Kidney epithelial cell (primary cell): ENCODE results near the gene OR13F1. TPM values are rescaled to one million over a fixed set of nuclear protein-coding genes. Genes with fewer than 3 reads are reported as not detected.
"Not testable (repeated sequence)": the region's sequence is repeated elsewhere in the genome, so short reads cannot be mapped to it uniquely, and the experiment has no call there.

Experiments used
- DNase-seq: peaks from one replicate; pipeline ENCODE4 v3.0.0-alpha.2; 2010; ENCODE audit warnings: low read depth
- H3K27me3 ChIP-seq: 2 replicates; pipeline ENCODE4 v1.6.0; 2011; ENCODE audit warnings: low read length; ENCODE audit not compliant: control insufficient read depth, insufficient read depth
- H3K36me3 ChIP-seq: 2 replicates; pipeline ENCODE4 v1.5.1; 2011; ENCODE audit warnings: low read length; ENCODE audit not compliant: control insufficient read depth, insufficient read depth
- H3K4me3 ChIP-seq: 2 replicates; pipeline ENCODE4 v1.5.1; 2011; ENCODE audit warnings: low read depth, mild to moderate bottlenecking, control low read depth, low read length
- total RNA-seq: library from RNA; depleted of rRNA; stranded (reverse); fragments of >200 nt; gene quantifications from 2 replicates; pipeline ENCODE4 v1.2.3, GENCODE V29; 2015
- TF ChIP-seq, protein P1 (sequence below): IDR thresholded peaks from 2 replicates; pipeline ENCODE4 v1.5.1; 2011; ENCODE audit warnings: mild to moderate bottlenecking, moderate library complexity, low read length, control low read depth, inconsistent platforms; ENCODE audit not compliant: insufficient read depth, poor library complexity, severe bottlenecking

OR13F1 gene
- total RNA-seq, 1 donor from 2014 or later = not detected

GRCh38 chr9:104494808-104495207 lies 9.3 kb upstream of the OR13F1 start:
- TF ChIP-seq, protein P1, sequence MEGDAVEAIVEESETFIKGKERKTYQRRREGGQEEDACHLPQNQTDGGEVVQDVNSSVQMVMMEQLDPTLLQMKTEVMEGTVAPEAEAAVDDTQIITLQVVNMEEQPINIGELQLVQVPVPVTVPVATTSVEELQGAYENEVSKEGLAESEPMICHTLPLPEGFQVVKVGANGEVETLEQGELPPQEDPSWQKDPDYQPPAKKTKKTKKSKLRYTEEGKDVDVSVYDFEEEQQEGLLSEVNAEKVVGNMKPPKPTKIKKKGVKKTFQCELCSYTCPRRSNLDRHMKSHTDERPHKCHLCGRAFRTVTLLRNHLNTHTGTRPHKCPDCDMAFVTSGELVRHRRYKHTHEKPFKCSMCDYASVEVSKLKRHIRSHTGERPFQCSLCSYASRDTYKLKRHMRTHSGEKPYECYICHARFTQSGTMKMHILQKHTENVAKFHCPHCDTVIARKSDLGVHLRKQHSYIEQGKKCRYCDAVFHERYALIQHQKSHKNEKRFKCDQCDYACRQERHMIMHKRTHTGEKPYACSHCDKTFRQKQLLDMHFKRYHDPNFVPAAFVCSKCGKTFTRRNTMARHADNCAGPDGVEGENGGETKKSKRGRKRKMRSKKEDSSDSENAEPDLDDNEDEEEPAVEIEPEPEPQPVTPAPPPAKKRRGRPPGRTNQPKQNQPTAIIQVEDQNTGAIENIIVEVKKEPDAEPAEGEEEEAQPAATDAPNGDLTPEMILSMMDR = peak; percentile 25
- no peak overlapping the region for H3K4me3 ChIP-seq

GRCh38 chr9:104503440-104503839 lies 623 bp upstream of the OR13F1 start:
- H3K4me3 ChIP-seq = no peak overlapping the region
- TF ChIP-seq, protein P1 = no peak
- no peaks in the 10 kb centered on the region for H3K27me3 ChIP-seq
- no peak for DNase-seq
- no peaks in the 10 kb centered on the region for H3K36me3 ChIP-seq

More at GRCh38 chr9:104494808-104495207, 9.3 kb upstream of the OR13F1 start:
- H3K27me3 ChIP-seq = no peaks in the 10 kb centered on the region
- no peaks in the 10 kb centered on the region for H3K36me3 ChIP-seq
- no peak for DNase-seq

DNA sequence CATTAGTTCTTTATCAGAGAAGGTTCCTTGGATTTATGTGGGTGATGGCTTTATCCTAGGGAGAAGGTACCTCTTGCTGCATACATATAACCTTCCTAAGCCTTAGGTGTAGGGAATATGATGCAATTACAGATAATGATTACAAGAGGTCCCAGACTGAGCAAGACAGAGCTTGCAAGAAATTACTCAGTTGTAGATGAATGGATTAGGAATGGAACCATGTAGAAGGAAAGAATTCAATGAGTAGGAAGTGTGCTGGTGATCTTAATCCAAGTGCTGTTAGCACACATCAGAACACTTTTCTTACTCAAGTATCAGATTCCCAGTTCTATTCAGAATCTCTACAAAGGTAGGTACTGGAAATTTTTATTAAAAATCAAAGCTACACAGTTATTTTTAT lies 2.5 kb downstream of the OR13F1 start:
- H3K27me3 ChIP-seq = no peaks in the 10 kb centered on the region
- no peaks in the 10 kb centered on the region for H3K36me3 ChIP-seq
- no peak overlapping the region for H3K4me3 ChIP-seq
- TF ChIP-seq, protein P1 = no peak
- DNase-seq = no peak

GRCh38 chr9:104514901-104515300 lies 10.8 kb downstream of the OR13F1 start:
- Histone ChIP-seq H3K4me3 (no peak overlapping the region), H3K27me3 (no peaks in the 10 kb centered on the region), H3K36me3 (no peaks in the 10 kb centered on the region)
- no peak for DNase-seq
- TF ChIP-seq, protein P1 = no peak

DNA sequence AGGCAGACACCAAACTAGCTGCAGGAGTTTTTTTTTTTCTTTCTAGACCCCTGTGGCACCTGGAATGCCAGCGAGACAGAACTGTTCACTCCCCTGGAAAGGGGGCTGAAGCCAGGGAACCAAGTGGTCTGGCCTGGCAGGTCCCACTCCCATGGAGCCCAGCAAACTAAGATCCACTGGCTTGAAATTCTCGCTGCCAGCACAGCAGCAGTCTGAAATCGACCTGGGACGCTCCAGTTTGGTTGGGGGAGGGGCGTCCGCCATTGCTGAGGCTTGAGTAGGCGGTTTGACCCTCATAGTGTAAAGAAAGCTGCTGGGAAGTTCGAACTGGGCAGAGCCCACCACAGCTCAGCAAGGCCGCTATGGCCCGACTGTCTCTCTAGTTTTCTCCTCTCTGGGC lies 16.2 kb downstream of the OR13F1 start:
- H3K36me3 ChIP-seq, DNase-seq, H3K27me3 ChIP-seq, H3K4me3 ChIP-seq: not testable (repeated sequence)

DNA sequence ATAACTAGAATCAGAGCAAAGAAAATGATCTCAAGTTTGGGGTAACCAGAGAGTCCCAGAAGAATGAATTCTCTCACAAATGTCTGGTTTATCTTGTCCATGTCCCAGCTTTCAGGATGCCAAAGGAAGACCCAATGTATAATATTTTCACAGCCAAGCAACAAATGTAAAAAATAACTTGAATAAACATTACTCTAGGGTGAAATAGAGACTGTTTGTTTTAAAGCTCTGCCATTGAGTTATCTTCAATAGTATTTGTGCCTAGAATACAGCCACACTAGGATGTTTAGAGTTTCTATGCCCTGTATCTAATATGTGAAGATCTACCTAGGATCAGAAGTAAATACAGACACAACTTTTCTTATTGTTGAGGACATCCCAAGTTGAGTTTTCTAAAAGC lies 23.0 kb downstream of the OR13F1 start, which contains the start of gene OR13C4:
OR13C4 (minus strand) TSS at position 101 of the 400 bp plus-strand sequence; CDS start at position 101, 0 bp downstream.
- TF ChIP-seq, protein P1 = no peak
- no peak for DNase-seq
- H3K27me3 ChIP-seq = no peaks in the 10 kb centered on the region
- H3K4me3 ChIP-seq = no peak within 1 kb of the TSS
- H3K36me3 ChIP-seq = no peaks in the 10 kb centered on the region
